GM21737 (cell line): ENCODE results near the gene ZNF593OS.
A peak's percentile ranks its signal among the peaks of the same experiment; 100 is the strongest.

Experiments
- ATAC-seq: cut with Tn5 transposase; IDR thresholded peaks from one replicate; pipeline ENCODE4 v1.9.1; 2021; ENCODE audit warnings: mild to moderate bottlenecking, moderate library complexity; ENCODE audit not compliant: unreplicated experiment

The ZNF593OS gene

GRCh38 chr1:26127235-26128163, 44.1 kb downstream of the ZNF593OS start:
- ATAC-seq: no peak

GRCh38 chr1:26126321-26127084, 45.1 kb downstream of the ZNF593OS start:
- peak; percentile 73 for ATAC-seq

- ATAC-seq: no peak
These were observed 45.7 kb downstream of the ZNF593OS start for GRCh38 chr1:26125946-26126320.

DNA sequence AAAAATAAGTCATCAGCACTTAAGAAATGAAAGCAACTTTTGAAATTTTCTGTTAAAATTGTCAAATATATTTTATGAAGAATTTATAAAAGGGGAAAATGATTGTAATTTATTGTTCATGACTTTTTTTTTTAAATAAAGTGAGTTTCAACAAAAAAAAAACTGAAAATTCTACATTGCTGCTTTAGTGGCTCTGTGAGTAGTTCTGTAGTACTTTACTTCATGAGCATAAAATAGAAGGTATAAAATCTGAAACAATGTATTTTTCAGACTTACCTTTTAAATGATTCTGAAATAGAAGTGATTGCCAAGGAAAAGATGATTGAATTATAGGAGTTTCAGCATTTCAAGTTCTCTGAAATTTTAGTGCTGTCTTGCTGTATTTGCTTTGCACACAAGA, 46.2 kb downstream of the ZNF593OS start:
- ATAC-seq: no peak

GRCh38 chr1:26124418-26125331, 47.0 kb downstream of the ZNF593OS start:
- ATAC-seq: no peak

DNA sequence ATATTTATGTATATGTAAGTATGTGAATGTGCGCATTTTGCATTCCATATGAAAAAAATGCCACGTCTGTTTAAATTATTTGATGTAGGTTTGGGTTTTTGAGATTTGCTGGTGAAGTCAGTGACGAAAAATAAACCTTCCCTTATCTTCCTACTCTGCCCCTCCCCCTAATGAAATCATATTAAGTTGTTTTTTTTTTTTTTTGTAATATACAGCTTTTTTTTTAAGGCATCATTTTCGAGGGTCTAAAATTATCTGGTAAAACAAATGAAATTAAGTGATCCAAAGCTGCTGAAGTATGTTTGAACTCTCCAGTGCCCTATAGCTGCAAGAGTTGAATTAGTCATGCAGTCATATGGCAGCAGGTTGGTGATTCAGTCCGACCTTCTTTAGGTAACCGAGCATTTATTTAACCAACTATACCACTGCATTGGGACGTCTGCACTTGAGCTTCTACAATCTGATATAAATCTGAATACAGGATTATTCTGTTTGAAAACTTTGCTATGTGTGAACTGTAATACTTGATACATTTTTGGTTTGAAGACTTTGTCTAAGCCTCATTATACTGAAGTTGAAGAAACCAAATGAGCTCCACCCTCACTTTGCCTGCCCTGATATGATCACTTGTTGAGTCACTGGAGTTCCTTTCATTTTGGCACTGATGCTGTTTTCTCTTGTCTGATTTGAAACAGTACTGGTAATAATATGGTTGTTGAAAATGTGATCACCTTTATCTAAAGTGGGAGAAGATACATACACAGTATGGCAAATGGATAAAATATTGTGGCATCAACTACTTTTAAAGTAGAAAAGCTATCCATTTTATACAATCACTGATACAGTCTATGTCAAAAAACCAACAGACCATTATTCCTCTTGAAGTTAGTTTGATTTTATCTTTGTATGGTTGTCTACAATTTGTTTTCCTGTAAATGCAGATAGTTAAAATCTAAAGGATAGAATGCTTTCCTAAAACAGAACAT, 48.4 kb downstream of the ZNF593OS start:
- no peak for ATAC-seq

GRCh38 chr1:26121854-26122773, 49.5 kb downstream of the ZNF593OS start:
- no peak for ATAC-seq

- no peak for ATAC-seq
These were observed 51.6 kb downstream of the ZNF593OS start for GRCh38 chr1:26119892-26120608.
